GM21825 (cell line): ENCODE results near the gene CANT1.

Experiments
- ATAC-seq: cut with Tn5 transposase; IDR thresholded peaks from one replicate; pipeline ENCODE4 v1.9.1; 2021; ENCODE audit warnings: mild to moderate bottlenecking, moderate library complexity; ENCODE audit not compliant: unreplicated experiment

The CANT1 gene

DNA sequence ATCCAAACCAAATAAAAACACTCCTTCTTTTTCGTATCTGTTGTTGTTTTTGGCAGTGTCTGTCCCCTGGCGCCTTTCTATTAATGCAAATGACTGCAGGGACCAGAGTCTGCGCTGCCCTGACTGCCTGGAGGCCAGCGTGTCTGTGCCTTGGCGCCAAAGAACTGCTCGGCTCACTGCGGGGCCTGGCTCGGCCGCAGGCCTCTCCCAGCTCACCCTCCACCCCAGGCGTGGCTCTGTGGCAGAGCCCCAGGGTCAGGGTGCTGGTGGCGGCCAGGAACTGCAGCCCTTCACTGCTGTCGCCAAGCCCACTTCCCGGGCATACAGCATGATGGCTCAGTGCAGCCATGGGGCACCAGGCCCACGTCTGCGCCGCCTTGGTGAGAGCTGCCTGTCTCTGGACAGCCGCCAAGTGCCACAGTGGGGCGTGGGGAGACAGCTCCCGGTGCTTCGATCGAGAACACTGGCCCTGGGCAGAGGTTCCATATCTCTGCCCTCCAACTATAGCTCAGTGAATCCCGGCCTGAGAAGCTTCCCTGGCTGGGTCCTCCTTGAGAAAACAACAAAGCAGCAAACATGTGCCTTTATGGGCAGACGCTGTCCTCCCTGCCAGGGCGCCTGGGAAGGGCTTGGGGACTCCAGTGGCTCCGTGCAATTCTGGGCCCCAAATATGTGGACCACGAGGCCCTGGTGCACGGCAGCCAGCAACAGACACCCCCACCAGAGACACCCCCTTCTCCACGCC, 11.1 kb downstream of the CANT1 start:
- ATAC-seq: no peak

DNA sequence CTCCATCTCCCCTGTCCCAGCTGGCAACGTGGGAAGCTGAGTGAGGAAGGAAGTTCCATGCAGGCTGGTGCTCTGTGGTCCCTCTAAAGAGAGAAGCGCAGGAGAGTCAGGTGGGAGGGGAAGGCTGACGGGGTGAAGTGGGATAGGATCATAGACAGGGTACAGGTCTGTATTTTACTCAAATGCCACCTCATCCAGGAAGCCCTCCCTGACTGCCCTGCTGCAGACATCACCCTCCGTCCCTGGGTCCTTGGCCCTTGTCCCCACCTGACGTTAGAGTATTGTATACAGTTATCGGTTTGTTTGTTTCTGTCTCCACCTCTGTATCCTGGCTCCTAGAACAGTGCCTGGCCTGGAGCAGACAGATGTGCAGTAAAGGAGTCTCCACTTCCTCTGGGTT, 11.7 kb downstream of the CANT1 start:
- no peak for ATAC-seq

DNA sequence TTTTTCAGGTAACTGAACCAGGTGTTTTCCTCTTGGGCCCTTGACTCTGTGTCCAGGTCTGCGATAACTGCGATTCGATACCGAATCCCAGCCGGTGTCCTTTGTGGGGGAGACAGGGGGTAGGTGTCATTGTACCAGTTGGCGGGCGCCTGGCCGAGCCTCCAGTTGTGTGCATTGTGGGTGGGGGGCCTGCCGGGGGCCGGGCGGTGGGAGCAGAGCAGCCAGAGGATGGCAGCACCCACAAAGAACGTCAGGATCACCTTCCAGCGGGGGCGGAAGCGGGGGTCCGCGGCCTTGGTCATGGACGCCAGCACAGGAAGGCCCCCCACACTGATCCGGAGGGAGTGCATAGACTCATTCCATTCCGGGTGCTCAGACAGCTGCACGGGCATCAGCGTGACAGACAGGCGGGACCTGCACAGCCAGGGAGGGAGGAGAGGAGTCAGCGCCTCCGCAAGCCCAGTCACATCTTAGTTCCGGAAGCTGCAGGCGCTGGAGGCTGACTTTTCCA, 12.3 kb downstream of the CANT1 start:
- no peak for ATAC-seq

DNA sequence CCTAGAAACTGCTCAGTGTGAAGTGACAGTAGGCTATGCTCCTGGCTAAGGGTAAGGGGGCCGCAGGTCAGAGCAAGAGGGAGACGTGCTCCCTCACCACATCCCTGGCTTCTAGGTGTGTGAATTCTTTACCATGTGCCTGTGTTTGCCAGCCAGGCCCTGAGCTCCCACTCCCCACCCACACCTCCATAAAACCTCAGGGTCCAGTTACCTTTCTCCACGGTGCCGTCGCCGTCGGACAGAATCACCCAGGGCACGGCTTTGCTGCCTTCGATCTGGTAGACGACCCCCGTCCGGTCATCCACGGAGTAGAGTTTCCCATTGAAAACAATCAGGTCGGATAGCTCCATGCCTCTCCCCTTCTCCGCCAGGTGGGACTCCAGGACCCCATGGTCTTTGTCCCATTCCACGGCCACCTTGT, 12.8 kb downstream of the CANT1 start:
- no peak for ATAC-seq

DNA sequence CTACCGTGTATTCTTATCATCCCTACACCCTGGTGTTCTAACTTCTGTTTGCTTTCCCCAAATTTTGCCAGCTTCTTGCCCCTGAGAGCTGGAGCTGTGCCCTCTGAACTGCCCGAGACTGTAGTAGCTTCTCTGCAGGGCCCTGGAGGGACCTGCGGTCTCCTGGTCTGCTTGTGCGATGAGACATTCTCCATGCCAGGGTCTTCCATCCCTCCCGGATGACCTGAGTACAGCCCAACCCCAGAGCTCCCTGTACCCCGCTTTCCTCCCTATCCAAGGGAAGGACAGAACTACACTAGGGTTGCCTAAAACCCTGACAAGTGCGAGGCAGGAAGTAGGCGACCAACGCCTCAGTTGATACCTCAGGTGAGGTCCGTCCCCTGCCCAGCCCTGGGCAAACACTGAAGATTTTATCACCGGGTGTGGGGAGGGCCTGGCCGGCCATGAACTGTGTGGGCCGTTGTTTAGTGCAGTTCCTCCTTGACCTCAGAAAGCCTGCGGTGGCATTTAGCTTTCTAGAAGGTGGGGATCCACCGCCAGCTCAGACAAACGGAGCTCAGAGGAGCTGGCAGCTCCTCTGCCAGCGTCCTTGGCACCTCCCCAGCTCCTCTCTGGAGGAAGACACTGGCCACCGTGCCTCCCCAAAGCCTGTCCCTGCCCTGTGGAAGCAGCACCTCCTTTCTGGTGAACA, 13.7 kb downstream of the CANT1 start:
- ATAC-seq: no peak

DNA sequence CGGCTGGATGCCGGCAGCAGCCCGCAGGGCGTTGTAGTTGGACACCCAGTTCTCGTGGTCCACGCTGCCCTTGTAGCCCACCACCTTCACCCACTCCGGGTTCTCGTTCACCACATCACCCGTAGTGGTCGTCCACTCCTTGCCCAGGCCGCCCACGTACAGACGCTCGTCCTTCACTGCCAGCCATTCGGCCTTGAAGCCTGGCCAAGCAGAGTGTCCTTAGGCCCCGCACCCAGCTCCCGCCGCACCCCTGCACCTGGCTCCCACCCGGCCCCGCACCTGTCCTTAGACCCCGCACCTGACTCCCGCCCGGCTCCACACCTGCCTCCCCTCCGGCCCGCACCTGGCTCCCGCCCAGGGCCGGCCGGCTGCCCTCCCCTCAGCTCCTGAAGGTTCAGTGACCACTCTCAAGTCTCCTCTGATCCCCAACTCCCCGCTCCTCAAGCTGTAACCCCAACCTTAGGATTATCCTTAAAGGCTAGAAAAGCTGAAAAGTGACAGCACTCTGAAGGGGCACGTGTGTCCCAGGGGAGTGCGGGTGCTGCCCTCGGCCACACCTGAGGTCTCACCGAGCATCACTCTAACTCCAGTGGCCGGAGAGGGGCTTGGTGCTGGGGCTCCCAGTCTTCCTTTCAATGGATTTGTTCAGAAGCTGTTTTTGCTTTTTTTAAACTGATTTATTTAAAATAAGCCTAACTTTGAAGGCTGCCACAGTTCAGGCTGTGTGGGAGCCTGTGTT, 14.4 kb downstream of the CANT1 start:
- no peak for ATAC-seq

DNA sequence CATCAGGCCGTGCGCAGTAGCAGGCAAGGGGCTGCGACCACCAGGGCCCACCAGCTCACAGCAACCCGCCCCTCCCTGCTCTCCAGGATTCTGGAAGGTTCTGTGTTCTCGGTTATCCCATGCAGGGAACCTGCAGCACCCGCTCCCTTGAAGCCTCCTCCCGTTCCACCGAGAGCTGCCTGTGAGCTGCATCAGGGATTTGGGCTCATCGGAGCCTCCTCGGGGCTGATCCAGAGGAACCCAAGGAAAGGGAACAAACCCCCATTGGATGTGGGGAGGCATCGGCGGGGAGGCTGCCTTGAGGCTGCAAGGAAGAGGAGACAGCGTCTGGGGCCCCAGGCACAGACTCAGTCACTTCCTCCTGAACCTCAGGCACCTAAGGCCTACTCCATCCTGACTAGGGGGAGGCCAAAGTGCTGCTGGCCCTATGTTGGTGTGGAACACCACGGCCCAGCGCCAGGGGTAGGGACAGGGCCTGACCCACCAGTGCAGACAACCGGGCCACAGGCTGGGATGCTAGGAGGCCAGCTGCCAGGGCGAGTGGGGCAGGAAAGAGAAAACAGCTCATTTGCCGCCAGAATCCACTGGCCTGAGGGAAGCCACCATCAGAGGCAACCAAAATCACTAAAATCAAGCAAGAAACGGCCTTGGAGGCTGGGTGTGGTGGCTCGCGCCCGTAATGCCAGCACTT, 15.4 kb downstream of the CANT1 start:
- ATAC-seq: no peak

DNA sequence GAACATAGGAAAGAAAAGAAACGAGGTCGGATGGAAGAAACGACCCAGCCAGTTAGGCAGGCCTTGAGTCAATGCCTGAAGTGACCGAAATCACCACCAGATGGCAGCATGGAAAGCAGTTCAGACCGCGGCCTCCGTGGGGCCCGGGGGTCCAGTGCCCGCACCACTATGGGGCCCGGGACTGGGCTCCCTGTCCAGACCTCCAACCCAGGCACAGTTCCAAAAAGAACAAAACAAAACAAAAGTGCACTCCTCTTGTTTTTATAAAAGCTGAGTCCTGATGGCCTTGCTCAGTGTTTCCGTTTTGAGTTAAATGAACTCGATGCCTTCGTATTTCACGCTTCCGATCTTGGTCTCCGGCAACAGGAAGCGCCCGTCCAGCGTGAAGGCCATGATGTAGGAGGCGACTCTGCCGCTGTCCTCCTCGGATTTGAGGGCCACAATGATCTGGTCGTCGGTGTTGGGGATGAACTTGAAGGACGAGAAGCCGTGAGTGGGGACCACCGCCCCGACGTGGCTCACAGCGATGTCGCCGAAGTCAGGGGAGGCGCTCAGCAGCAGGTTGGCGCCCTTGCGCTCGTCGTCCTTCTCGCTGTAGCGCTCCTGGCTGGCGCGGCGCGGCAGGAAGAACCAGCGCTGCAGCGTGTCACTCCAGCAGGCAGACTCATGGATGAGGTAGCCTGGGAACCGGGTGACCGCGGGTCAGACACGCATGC, 16.2 kb downstream of the CANT1 start:
- no peak for ATAC-seq

DNA sequence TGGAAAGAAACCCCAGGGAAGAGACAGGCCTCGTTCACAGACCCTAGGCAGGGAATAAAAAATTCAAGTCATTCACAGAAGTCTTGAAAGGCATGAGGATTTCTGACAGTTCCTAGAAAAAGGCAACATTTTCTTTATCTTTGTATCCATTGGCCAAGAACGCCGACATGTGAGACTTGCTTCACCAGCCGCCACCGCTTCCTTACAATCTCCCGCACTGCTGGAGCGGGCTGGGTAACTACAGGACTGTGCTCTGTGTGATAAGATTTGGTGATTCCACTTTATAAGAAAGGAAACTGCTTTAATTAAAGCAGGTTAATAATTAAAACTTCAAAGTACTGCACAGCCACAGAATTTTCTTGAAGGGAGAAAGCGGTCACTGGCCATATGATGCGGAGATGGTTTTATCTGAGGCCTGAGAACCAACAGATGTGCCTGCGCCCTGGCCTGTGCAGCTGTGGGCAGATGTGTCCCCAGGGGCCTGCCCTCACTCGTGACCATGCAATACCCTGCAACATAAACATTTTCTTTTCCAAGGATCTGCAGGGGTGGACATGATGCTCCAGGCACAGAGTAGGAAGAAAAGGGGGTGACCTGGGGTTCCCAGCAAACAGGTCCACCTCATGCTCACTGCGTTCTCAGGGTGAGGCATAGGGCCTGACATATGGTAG, 16.9 kb downstream of the CANT1 start:
- ATAC-seq: no peak

DNA sequence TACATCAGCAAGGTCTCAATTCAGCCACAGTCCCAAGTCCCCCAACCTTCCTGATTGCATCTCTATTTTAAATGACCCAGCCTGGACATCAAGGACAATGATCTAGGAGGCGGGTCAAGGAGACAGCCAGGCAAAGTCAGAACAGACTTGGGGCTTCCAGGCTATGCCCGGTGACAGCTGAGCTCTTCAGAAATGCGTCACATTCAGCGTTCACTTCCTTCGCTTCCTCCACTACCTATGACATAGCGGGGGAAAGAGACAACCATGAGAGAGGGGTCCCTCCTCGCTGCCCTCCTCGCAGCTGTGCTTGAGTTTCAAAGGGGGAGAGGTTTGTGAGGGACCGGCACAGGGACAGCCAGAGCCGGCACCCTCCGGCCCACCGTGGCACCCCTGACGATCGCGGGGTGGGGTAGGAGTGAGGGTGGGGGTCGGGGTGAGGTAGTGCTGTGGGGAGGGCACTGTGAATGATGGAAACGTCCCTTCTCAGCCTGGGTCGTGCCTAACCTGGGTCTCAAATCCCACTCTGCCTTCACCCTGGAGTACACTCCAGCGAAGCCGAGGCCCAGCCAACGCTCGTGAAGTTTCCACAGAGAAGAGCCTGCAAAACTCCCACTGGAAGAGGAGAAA, 17.5 kb downstream of the CANT1 start:
- ATAC-seq: no peak

DNA sequence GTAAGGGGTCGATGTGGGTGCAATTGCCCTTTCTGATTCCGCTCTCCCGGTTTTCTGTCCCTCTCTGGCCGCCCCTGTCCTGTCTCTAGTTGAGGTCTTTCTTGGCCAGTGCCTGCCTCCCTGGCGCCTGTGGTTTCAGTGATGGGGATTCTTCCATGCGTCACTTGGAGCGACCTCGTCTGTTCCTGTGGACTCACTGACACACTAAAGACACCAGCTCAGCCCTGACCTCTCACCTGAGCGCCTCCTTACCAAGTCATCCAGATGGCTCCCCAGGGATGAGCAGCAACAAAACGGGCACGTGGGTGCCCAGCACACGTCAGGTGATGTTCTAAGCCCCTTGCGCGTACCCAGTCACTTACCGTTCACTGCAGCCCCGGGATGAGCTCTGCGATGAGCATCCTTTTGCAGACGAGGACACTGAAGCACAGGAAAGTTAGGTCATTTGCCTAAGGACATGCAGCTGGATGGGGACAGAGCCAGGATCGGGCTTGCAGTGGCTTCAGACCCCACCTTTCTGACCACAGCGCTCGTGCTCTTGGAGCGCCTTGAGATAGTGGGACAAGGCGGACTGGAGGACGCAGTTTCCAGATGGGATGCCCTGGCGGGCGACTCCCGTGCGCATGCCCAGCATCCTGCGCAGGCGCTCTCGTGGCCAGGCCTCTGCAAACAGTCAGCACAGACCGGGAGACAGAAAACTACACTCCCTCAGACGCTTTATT, 18.4 kb downstream of the CANT1 start:
- ATAC-seq: no peak

DNA sequence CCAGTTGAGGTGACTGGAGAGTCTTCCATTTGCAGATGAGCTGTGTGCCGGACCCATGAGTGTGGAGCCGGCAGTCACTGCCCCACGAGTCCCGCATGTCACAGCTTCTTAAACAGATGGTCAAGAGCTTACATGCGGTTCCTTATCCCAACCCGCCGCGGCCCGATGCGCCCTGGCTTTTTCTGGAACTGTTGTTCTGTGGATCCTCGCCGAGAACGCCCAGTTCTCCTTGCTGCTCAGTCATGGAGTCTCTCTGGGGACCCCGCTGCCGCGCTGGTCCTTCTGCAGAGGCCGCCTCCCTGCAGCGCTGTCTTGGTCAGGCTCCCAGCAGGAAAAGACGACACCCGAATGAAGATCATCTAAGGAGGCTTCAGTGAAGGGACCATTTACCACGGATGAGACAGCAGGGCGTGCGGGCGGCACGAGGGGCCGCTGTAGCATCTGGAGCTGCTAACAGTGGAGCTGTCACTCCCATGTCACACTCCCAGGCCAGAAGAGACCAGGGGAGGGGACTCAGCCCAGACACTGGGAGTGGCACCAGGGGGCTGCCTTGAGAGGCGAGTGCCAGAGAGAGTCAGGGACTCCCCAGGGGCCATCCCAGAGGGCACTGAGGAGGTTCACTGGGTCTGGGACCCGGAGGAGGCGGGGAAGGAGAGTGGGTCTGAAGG, 19.1 kb downstream of the CANT1 start:
- no peak for ATAC-seq

DNA sequence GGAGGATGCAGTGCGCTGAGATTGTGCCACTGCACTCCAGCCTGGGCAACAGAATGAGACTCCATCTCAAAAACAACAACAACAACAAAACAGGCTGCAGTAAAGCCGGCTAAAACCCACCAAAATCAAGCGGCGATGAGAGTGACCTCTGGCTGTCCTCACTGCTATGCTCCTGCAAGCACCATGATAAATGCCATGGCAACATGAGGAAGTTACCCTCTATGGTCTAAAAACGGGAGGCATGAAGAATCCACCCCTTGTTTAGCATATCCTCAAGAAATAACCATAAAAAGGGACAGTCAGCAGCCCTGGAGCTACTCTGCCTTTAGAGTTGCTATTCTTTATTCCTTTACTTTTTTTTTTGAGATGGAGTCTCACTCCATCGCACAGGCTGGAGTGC, 21.4 kb downstream of the CANT1 start:
- no peak for ATAC-seq

DNA sequence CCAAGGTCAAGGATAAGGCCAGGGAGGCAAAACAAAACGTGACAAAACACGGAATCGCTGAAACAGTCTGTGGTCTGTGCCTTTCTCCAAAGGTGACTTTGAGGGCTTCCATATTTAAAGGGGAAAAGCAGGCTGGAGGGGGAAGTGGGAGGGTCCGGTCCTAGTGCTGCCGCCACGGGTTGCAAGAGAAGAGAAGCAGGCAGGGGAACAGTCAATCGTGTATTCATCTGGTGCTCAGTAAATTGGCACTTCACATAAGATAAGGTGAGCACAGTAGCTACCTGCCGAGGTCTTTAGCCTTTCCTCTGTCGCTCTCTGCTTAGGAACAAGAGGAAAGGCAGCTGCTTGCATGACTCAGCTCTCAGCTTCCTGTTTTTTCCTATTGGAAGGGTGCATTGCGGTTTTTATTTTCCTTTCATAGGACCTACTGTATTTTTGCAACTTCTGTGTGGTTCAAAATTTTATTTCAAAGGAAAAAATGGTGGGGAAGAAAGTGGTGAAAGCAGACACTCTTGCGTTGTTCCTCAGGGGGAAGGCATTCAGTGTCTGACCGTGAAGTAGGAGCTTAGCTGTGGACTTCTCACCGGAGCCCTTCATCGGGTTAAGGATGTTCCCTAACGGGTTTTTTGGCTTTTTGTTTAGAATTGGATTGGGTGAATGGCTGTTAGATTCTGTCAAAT, 22.8 kb downstream of the CANT1 start:
- ATAC-seq: no peak

DNA sequence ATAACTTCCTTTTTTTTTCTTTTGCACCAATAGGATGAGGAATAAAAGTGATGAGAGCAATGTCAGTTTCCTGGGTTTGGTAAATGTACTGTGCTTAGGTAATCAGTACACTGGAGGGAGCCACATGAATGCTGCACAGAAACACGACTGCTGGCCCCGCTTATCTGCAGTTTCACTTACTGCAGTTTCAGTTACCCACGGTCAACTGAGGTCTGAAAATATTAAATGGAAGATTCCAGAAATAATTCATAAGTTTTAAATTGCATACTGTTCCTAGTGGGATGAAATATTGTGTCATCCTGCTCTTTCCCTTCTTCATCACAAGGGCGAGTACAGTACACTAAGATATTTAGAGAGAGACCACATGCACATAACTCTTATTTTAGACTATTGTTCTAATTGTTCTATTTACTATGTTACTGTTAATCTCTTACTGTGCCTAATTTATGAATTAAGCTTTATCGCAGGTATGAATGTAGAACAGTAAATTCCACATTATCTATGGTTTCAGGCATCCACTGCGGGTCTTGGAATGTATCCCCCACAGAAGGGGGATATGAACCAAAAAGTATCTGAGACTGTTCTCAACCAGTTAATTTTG, 23.4 kb downstream of the CANT1 start:
- no peak for ATAC-seq

DNA sequence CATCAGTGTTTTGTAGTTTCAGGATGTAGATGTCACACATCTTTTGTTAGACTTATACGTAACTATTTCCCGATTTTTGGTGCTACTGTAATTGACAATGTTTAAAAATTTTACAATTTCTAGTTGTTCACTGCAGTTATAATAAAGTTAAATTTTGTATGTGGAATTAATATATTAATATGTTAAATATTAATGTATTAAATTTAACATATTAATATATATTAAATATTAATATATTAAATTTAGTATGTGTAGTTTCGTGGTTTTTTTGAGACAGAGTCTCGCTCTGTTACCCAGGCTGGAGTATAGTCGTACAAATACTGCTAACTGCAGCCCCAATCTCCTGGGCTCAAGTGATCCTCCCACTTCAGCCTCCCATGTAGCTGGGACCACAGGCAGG, 24.2 kb downstream of the CANT1 start:
- no peak for ATAC-seq
